Esophagus muscularis mucosa (tissue), 4 donors: ENCODE data around the gene ANKRD6.

ENCODE experiments used
- EP300 ChIP-seq: sonication (generic); formaldehyde crosslinking; IDR thresholded peaks from one replicate; pipeline ENCODE4 v1.6.1; 2017; ENCODE audit warnings: antibody characterized with exemption
- POLR2AphosphoS5 ChIP-seq, 2 donors: sonication (generic); formaldehyde crosslinking; IDR thresholded peaks; one replicate each; pipeline ENCODE4 v1.6.1; 2017; ENCODE audit warnings: antibody characterized with exemption in 2 of 2
- TF ChIP-seq, protein P1 (sequence below), 3 experiments: fragments of 200-600 bp in 2 of 3; fragments of 450-650 bp in 1 of 3; sonication (generic) in 2 of 3; IDR thresholded peaks; one replicate each; pipeline ENCODE4 v1.5.1; 2017 to 2019; ENCODE audit warnings: antibody characterized with exemption in 3 of 3, mild to moderate bottlenecking in 2 of 3, moderate library complexity in 1 of 3

DNA sequence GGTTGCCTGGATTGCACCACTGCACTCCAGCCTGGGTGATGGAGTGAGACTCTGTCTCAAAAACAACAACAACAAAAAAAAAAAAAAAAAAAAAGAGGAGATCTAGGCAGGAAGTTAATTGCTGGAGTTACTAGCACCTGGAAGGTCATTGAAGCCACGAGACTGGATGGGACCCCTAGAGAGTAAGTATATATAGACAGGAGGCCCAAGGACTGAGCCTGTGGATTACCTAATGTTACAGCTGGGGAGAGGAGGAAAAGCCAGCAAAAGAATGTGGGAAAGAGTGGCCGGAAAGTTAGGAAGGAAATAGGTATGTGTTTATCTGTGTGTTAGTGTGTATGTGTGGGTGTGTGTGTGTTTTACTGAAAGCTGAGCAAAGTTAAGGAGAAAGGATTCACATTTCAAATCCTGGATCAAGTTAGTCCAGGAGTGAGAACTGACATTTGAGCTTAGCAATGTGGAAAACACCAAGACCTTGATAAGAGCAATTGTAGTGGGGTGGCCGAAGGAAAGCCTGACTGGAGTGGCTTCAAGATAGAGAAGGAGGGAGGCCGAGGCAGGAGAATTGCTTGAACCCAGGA lies 38.4 kb downstream of the ANKRD6 start:
- TF ChIP-seq EP300 (no peak), POLR2AphosphoS5 (IDR thresholded peaks at IDR 0.05) (no peak)
- TF ChIP-seq, protein P1, sequence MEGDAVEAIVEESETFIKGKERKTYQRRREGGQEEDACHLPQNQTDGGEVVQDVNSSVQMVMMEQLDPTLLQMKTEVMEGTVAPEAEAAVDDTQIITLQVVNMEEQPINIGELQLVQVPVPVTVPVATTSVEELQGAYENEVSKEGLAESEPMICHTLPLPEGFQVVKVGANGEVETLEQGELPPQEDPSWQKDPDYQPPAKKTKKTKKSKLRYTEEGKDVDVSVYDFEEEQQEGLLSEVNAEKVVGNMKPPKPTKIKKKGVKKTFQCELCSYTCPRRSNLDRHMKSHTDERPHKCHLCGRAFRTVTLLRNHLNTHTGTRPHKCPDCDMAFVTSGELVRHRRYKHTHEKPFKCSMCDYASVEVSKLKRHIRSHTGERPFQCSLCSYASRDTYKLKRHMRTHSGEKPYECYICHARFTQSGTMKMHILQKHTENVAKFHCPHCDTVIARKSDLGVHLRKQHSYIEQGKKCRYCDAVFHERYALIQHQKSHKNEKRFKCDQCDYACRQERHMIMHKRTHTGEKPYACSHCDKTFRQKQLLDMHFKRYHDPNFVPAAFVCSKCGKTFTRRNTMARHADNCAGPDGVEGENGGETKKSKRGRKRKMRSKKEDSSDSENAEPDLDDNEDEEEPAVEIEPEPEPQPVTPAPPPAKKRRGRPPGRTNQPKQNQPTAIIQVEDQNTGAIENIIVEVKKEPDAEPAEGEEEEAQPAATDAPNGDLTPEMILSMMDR (IDR thresholded peaks at IDR 0.05) = no peak
